DMS 273 (cell line): ENCODE measurements around the gene CD244.
"Not testable (repeated sequence)": the region's sequence is repeated elsewhere in the genome, so short reads cannot be mapped to it uniquely, and the experiment has no call there.

Experiments
- DNase-seq: peaks from one replicate; lab custom pipeline; 2025; ENCODE audit not compliant: unreplicated experiment; lab: John Stamatoyannopoulos, UW

CD244 gene

GRCh38 chr1:160862203-160863060, at the start of gene CD244:
Gene CD244, minus strand, starts transcription at chr1:160862887. Its CDS starts 210 bp downstream, at chr1:160862677.
- no peak for DNase-seq

DNA sequence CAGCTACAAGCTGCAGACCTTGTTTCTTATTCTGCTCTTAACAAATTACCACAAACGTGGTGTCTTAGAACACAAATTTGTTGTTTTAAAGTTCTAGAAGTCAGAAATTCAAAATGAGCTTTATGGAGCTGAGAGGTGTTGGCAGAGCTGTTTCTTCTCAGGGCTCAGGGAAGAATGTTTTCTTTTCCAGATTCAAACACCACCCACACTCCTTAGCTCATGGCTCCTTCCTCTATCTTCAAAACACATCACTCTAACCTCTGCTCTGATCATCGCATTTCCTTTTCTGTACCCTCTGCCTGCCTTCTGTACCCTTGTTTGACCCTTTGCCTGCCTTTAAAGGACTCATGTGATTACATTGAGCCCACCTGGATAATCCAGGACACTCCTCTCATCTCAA, 49.2 kb upstream of the CD244 start:
- DNase-seq: no peak

DNA sequence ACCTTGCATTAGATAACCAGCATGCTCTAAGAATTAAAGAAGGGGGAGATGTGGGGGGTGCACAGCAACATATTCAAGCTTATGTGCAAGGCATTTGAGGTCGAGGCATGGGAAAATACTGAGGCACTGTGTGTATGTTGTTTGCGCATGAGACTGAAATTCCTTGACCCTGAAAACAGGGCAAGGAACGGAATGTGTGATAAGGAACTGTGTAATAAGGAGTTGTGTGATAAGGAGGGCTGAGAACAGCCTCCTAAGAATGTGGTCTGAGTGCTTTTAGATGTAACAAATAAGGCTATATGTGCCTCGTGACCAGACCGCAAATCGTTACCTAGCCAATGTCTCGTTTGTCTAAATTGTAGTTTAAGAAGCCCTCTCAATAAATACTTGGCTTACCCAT, 48.8 kb upstream of the CD244 start:
- no peak for DNase-seq

GRCh38 chr1:160910170-160910750, 47.6 kb upstream of the CD244 start:
- no peak for DNase-seq

- no peak for DNase-seq
Measured at GRCh38 chr1:160907976-160908375, 45.3 kb upstream of the CD244 start.

DNA sequence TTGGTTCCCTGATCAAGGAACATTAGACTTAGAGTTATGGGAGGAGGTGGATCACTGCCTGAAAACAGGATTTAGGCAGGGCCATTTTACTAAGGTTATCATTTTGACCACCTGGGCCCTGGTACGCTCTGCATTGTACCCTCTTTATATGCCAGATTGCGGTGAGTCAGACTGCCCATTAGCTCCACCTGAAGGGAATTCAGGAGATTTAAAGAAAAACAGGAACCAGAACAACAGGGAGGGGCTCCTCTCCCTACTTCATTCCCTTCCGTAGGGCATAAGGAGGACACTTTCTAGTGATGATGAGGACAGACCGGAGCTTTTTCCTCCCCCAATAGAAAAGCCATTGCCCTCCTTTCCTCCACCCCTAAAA, 42.9 kb upstream of the CD244 start:
- DNase-seq: no peak

GRCh38 chr1:160904783-160905616, 42.3 kb upstream of the CD244 start:
- no peak for DNase-seq

DNA sequence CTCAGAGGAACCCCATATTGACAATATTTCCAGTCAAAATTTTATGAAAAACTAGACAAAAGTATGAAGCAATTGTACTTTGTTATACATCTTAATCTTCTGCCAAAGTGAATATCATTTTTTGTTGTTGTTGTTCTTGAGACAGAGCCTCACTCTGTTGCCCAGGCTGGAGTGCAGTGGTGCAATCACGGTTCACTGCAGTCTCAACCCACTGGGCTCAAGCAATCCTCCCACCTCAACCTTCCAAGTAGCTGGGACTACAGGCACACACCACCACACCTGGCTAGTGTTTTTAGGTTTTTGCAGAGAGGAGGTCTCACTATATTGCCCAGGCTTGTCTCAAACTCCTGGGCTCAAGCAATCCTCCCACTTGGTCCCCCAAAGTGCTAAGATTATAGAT, 39.6 kb upstream of the CD244 start:
- DNase-seq: not testable (repeated sequence)

GRCh38 chr1:160901768-160902167, 39.1 kb upstream of the CD244 start:
- no peak for DNase-seq

DNA sequence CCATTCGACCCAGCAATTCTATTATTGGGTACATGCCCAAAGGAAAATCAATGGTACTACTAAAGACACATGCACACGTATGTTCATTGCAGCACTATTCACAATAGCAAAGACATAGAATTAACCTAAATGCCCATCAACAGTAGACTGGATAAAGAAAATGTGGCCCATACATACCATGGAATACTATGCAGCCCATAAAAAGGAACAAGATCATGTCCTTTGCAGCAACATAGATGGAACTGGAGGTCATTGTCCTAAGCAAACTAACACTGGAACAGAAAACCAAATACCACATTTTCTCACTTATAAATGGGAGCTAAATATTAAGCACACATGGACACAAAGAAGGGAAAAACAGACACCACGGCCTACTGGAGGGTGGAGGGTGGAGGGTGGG, 38.0 kb upstream of the CD244 start:
- not testable (repeated sequence) for DNase-seq

- not testable (repeated sequence) for DNase-seq
Measured at GRCh38 chr1:160894368-160895135, 31.9 kb upstream of the CD244 start.

DNA sequence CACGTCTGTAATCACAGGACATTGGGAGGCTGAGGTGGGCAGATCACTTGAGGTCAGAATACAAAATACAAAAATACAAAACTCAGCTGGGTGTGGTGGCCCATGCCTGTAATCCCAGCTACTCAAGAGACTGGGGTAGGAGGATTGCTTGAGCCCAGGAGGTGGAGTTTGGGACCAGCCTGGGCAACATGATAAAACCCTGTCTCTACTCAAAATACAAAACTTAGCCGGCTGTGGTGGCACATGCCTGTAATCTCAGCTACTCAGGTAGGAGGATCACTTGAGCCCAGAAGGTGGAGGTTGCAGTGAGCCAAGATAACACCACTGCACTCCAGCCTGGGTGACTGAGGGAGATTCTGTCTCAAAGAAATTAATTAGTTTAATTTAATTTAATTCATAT, 28.8 kb upstream of the CD244 start:
- DNase-seq: no peak

DNA sequence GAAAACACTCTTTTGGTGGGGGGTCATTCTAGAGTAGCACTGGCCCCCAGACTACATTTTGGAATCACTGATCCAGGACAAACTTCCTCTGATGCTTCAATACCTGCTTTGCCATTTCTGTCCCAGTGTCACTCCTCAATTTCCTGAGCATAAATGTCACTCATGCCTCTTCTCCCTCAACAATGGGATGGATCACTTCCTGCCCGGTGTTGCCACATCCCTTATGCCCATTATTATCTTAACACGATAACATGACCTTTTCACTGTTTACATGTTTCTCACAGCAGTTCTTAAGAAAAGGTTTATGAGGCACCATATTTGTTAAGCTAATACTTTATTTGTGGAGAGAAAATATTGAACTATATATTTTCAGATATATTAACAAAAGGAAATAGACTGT, 26.2 kb upstream of the CD244 start:
- DNase-seq: no peak

DNA sequence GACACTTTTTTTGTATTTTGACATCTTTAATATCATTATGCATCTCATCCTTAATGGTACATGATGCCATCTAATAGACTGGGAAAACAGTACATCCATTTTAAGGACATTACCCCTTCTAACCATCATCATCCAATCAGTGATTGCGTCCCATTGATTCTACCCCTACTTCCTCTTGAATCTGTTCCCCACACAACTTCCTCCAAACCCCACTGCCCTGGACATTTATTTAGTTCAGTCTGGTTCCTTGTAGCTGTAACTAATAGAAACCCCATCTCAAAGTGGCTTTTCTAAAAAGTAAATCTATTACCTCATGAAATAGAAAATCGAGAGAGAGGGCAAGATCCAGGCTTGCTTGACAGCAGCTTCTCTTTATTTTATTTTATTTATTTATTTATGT, 24.4 kb upstream of the CD244 start:
- DNase-seq: no peak

GRCh38 chr1:160885042-160885441, 22.4 kb upstream of the CD244 start, which contains the start of gene ITLN1:
Gene ITLN1, minus strand, starts transcription at chr1:160885180. Its CDS starts 303 bp downstream, at chr1:160884877.
- DNase-seq: no peak

GRCh38 chr1:160884579-160884978, 21.9 kb upstream of the CD244 start:
- DNase-seq: no peak

- DNase-seq: no peak
Measured at GRCh38 chr1:160883581-160884513, 21.2 kb upstream of the CD244 start.

DNA sequence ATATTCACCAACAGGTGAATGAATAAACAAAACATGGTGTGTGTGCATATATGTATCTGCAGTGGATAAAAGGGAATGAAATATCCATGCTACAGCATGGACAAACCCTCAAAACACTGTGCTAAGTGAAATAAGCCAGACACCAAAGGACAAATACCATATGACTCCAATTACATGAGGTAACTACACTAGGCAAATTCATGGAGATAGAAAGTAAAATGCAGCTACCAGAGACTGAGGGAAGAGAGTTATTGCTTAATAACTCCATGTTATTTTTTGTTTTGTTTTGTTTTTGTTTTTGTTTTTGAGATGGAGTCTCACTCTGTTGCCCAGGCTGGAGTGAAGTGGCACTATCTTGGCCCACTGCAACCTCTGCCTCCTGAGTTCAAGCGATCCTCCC, 19.9 kb upstream of the CD244 start:
- DNase-seq: no peak

DNA sequence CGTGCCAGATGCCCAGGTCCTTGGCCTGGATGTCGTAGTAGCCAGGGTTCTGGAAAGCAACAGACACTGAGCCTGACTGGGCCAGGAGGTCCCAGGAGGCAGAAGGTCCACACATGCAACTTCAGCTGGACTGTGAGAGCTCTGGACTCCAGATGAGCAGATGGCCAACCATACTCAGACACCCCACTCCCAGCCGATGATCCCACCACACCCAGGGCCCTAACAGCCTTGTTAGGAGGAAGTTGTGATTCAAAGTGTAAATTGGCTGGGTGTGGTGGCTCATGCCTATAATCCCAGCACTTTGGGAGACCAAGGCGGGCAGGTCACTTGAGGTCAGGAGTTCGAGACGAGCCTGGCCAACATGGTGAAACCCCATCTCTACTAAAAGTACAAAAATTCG, 18.6 kb upstream of the CD244 start:
- not testable (repeated sequence) for DNase-seq

DNA sequence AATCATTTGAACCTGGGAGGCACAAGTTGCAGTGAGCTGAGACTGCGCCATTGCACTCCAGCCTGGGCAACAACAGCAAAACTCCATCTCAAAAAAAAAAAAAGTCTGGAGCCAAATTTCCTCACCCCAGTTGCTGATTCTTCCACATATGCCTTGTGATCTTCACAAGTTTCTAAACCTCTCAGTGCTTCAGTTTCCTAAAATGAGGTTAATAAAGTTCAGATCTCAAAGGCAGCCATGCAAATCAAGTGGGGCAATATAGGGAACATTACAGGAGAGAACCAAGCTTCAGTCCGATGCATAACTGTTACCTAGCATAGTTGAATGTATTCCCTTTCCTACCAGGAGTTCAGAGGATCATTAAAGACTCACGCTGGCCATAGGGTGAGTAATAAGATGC, 17.5 kb upstream of the CD244 start:
- no peak for DNase-seq
